Hematopoietic multipotent progenitor cell treated with erythropoietin and hydrocortisone succinate and interleukin-3 and kit ligand, for 15 days (in vitro differentiated cells): ENCODE measurements around the gene NOS1AP.

Experiments
- DNase-seq: peaks from one replicate; pipeline ENCODE4 v3.0.0-alpha.2; 2015; ENCODE audit warnings: low spot score

The NOS1AP gene

DNA sequence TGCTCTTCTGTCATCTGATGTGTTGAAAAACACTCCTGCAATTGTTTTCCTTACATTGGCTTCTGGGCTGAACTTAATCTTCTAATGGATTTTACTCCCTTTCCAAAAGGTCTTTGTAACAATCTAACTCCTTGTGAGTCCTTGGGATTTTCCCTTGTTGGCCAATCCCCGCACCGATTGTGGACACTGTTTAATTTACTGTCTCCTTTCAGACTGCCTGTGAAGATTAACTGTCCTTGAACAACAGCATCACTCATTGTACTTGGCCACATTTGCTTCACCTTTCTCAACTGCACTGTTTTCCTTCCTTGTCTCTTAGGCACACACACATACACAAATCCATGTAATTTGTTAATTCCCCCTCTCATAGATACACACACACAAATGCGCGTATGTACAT is 186.8 kb downstream of the NOS1AP start:
- no peak for DNase-seq

DNA sequence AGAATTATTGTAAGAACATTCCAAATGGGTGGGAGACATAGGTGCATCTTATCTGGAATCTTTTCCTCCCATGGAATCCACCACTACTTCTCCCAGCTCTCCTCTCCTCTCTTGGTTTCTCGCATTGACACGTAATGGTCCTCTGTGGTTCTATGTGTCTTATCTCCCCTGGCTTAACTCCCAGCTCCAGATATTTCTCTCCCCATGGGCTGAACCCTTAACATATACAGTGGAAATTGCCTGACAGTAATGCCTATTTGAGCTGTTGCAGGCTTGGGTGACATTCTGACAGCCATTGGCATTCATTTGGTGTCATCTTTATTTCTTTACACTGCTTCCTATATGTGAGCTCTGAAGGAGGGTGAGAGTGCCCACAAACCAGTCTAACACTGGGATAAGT is 188.9 kb downstream of the NOS1AP start:
- DNase-seq = no peak

DNA sequence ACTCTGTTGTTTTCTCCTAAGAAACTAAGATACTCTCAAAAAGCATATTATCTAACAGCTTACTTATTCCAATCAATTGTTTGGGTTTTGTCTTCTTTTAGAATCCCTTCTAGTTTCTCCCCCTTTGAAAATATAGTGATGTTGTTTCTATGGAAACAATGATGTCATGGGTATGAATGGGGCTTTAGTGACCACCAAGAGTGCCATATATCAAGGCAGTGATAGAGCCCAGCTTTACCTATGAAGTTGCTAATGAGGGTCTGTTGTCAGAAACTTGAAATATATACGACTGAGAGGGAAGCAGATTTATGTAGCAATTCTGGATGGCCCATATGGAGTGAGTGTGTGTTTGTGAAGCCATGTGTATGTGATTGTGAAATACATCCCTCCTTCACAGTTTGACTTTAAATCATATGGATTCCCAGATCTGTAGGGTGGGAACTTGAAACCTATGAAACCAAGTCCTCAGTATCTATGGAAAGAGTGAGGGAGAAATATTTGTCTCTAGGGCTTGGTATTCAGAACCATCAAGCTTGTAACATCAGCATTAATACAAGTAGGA is 190.5 kb downstream of the NOS1AP start:
- DNase-seq = no peak

GRCh38 chr1:162264108-162264507 is 194.6 kb downstream of the NOS1AP start:
- DNase-seq = no peak

DNA sequence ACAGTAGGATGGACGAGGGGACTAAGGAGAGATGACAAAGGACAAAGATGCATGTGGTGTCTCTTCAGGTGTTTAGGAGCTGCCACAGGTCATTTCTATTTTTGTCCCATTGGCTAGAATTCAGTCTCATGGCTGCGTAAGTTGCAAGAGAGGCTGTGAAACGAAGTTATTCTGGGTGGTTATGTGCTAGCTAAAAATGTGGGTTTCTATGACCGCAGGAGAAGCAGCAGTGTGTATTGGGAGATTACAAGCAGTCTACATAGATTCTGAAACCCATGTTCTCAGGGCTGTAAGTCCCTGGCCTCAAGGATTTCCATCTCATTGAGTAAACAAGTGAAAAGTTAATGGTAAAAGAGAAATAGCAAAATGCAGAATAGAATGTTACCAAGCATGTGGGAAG is 196.5 kb downstream of the NOS1AP start:
- DNase-seq = no peak

GRCh38 chr1:162270016-162270770 is 200.7 kb downstream of the NOS1AP start:
- DNase-seq = no peak

DNA sequence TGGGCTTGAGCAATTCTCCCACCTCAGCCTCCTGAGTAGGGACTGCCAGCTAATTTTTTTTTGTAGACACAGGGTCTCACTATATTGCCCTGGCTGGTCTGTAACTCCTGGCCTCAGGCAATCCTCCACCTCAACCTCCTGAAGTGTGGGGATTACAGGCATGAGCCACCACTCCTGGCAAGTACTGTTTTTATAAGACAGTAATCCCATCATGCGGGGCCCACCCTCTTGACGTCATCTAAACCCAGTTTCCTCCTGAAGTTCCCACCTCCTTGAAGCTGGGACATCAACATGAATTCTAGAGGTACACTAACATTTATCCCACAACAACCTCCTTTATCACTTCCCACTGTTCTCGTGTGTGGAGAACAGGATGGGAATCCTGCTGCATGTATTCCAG is 202.5 kb downstream of the NOS1AP start:
- DNase-seq = no peak

GRCh38 chr1:162272419-162272818 is 202.9 kb downstream of the NOS1AP start:
- DNase-seq = no peak

GRCh38 chr1:162275622-162276175 is 206.2 kb downstream of the NOS1AP start:
- DNase-seq = no peak

DNA sequence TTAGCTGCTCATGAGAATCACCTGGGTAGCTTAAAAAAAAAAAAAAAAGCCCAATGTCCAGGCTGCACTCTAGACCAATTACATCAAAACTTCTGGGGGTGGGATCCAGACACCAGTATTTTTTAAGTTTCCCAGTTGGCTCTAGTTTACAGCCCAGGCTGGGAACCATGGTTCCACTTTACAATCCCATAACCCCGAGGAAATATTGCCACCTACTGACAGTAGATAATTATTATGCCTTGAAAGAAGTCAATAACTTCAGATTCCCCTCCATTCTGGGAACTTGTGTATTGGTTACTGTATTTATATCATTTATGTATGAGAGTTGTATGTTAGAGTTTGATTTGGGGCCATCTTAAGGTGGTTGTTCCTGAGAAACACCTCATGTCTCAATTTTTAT is 207.0 kb downstream of the NOS1AP start:
- DNase-seq = no peak

DNA sequence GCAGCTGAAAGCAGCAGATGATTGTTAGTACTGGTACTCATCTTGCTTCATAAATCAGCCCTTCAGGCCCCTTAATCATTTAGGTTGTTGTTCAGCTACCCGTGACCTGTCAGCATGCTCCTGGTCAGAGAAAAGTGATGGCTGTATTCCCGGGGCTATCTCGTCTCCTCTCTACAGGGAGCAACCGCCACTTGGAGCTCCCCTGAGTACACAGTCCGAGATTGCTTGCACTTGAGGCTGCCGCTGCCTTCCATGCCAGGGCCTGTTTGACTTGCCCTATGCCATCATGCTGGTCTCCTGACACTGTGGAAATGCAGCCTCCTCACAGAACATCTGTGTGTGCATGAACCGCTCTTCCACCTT is 209.6 kb downstream of the NOS1AP start:
- DNase-seq = no peak

- no peak for DNase-seq
Observed at GRCh38 chr1:162281426-162281825, 211.9 kb downstream of the NOS1AP start.

DNA sequence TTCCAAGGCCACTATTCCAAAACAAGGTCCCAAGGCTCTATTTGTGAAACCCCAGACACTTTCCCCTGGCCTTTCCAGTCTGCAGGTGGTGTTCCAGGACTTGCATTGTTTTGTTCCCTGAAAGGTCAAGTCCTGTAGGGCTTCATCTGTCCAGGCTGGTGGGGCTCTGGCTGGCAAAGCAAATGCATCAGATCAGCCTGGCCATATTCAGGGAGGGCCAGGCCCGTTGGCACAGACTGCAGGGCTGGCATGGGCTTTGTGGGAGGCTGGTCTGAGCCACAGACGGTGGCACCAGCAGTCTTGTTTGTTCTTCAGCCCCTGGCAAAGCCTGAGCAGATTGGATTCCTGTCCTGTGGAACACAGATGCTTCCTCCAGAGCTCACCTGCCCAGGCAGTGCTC is 214.2 kb downstream of the NOS1AP start:
- no peak for DNase-seq

DNA sequence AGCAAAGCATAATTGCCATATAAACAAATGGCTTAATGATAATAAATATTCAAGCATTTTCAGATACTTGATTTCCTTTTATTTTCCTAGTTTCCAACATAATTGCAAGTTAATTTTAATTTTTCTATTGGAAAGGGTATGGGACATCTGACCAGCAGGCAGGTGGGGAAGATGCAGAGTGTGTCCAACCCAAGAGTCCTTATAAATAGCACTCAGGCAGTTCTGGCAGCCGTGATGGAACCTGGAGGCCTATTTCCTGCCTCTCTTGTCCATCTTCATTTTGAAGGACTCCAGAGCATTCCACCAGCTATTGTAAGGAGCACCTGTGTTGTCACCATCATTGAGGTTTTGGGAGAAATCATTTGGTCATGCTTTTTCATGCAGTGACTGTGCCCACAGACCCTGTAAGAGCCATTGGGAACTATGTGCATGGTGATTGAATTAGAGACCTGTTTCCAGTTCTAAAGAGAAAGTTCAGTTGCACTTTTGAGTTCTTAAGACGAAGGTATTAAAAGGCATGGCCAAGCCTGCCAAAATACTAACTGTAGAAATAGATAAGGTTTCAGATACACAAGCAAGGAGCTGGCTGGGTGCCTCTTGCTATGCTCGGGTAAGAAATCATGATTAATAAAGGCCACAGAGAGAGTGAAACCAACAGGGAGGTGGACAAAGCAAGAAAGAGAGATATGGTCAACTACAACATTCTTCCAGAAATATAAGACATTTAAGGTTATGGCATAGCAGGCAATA is 214.9 kb downstream of the NOS1AP start:
- no peak for DNase-seq

- no peak for DNase-seq
Observed at GRCh38 chr1:162285149-162285561, 215.7 kb downstream of the NOS1AP start.

GRCh38 chr1:162291000-162291399 is 221.5 kb downstream of the NOS1AP start:
- no peak for DNase-seq

- no peak for DNase-seq
Observed at GRCh38 chr1:162292422-162292849, 222.9 kb downstream of the NOS1AP start.

DNA sequence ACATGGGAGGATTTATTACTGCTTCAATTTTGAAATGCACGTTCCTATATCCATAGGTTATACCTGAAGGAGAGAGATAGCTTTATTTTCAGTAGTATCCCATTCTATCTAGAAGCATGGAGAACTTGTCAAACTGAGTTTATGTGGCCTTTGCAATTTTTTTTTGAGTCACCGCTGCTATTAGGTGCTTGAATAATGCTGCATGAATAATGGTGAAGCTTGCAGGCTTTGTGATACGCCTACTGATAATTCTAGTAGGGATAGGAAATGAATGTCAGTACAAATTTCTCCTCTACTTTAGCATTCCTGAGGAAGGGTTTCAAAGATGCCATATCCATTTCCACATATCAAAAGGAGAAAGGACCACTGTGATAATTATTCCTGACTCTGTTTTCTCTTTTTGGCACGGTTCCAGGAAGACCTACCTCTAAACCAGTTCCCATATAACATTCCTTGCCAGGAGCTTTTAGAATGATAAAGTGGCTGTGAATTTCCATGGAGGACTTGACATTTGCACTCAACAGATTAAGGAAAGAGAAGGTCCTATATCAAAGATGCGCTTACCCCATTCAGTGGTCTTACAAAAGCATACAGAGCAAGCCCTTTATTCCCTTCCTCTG is 223.7 kb downstream of the NOS1AP start:
- DNase-seq = no peak

- no peak for DNase-seq
Observed at GRCh38 chr1:162294015-162294414, 224.5 kb downstream of the NOS1AP start.

DNA sequence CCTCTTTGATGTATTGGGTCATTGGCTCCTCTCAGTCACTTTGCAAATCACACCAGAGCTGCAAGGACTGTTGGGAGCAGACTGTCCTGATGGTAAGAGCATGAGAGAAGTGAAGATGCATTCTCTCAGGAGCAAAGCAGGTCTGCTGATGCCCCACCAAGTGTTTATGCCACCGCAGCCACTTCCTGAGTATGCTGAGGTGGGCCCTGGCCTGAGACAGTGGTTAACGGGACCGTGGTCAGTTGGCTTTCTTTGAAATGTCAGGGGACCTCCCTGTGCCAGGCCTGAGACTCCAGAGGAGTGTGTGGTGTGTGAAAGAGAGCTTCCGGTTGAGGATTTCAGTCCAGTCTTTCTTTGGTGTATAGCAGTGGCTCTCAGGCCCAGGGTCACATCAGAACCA is 227.7 kb downstream of the NOS1AP start:
- DNase-seq = no peak

DNA sequence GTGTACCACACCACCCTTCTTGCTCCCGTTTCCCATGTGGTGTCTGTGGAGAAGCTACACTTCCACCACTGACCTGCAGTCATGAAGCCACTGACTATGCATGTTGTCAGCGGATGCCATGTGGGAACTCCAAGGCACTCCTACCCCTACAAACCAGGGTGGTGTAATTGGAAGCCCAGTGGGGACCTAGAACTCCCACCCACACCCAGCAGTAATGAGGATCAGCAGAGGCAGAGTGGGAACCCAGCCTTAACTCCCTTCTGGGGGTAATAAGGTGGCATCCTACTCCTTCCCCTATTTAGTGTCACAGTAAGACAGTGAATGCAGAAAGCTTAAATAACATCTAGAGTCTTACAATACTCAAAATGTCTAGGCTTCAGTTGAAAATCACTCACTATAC is 228.8 kb downstream of the NOS1AP start:
- no peak for DNase-seq

DNA sequence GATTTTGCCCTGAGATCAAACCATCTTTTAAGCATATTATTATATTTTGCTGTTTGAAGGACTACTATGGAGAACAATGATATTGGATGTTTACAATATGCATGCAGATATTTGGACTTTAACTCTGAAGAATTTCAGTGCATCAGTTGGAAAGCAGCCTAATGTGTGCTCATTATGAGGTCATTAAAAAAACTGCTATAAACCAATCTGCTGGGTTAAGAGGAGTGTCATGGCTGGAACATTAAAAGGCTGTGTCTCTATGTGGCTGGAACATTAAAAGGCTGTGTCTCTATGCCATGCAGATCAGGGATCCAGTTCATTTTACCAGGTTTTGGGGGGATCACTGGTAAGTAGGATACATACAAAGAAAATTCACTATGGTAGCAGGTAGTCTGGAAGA is 229.5 kb downstream of the NOS1AP start:
- DNase-seq = no peak
